ENCODE measurements around the gene LRRTM1. TPM values are rescaled to one million over a fixed set of nuclear protein-coding genes. Genes with fewer than 3 reads are reported as not detected.

Gene LRRTM1
- total RNA-seq, 1 experiment from 2014 or later: not detected

DNA sequence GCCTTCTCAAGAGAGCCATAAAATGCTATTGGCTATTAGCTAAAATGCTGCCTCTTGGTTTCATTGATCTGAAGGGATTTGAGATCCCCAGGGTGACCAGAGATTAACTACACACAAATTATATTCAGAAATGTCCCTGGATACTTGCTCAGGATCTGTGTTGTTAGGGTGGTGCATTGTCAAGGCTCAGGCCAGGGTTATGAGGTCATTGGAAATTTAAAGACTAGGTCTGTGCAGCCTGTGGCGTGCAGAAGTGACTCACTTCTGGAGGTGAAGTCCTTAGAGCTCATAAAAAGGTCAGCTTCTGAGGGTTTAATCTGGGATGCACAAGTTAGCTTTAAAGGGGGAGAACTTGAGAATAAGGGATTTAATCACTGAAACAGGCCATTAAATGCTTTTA, 23.5 kb downstream of the LRRTM1 start:
- Histone ChIP-seq H3K4me3 (no peak overlapping the region), H3K27ac (no peak overlapping the region), H3K36me3 (ENCODE audit: low read depth) (no peaks in the 10 kb centered on the region), H3F3A (ENCODE audit: insufficient read depth, low read depth) (no peaks in the 10 kb centered on the region), H3K4me1 (replicated peaks; ENCODE audit: insufficient read depth) (no peaks in the 10 kb centered on the region), H3K4me2 (no peak overlapping the region), H3K27me3 (ENCODE audit: insufficient read depth, low read depth) (no peaks in the 10 kb centered on the region), H3K79me2 (ENCODE audit: low read depth) (no peaks in the 10 kb centered on the region), H3K9me3 (ENCODE audit: insufficient read depth, low read depth) (no peaks in the 10 kb centered on the region), H2AFZ (no peak overlapping the region), H4K20me1 (ENCODE audit: insufficient read depth) (no peaks in the 10 kb centered on the region), H3K9me2 (ENCODE audit: insufficient read depth) (no peaks in the 10 kb centered on the region)
- no peak for DNase-seq
- intact Hi-C loops (cut with micrococcal nuclease; ENCODE audit: unreplicated experiment): no loop called here
- POLR2A ChIA-PET (ENCODE audit: unreplicated experiment): no interaction called here
- no peak for TF ChIP-seq EZH2 (IDR thresholded peaks at IDR 0.05; ENCODE audit: low read depth)
- TF ChIP-seq, protein P1, sequence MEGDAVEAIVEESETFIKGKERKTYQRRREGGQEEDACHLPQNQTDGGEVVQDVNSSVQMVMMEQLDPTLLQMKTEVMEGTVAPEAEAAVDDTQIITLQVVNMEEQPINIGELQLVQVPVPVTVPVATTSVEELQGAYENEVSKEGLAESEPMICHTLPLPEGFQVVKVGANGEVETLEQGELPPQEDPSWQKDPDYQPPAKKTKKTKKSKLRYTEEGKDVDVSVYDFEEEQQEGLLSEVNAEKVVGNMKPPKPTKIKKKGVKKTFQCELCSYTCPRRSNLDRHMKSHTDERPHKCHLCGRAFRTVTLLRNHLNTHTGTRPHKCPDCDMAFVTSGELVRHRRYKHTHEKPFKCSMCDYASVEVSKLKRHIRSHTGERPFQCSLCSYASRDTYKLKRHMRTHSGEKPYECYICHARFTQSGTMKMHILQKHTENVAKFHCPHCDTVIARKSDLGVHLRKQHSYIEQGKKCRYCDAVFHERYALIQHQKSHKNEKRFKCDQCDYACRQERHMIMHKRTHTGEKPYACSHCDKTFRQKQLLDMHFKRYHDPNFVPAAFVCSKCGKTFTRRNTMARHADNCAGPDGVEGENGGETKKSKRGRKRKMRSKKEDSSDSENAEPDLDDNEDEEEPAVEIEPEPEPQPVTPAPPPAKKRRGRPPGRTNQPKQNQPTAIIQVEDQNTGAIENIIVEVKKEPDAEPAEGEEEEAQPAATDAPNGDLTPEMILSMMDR (conservative IDR thresholded peaks at IDR 0.05): no peak
- CTCF ChIA-PET: no interaction called here
- BruUV-seq (replicated peaks): no TSS peak

DNA sequence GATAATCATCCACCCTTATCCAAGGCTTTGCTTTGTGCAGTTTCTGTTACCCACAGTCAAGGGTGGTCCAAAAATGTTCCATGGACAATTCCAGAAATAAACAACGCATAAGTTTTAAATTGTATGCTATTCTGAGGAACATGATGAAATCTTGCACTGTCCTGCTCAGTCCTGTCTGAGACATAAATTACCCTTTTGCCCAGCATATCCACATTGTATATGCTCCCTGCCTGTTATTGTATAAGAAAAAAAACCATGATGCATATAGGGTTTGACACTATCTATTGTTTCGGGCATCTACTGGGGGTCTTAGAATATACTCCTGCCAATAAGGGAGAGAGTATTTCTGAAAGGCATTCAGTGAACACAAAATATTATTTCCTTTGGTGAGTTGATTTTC, 24.0 kb downstream of the LRRTM1 start:
- BruUV-seq (replicated peaks): no TSS peak
- intact Hi-C loops (cut with micrococcal nuclease; ENCODE audit: unreplicated experiment): no loop called here
- DNase-seq: no peak
- no peaks in the 10 kb centered on the region for H3K4me1 ChIP-seq (replicated peaks; ENCODE audit: insufficient read depth)
- no peaks in the 10 kb centered on the region for H4K20me1 ChIP-seq (ENCODE audit: insufficient read depth)
- H3K27me3 ChIP-seq (ENCODE audit: insufficient read depth, low read depth): no peaks in the 10 kb centered on the region
- H3K9me3 ChIP-seq (ENCODE audit: insufficient read depth, low read depth): no peaks in the 10 kb centered on the region
- CTCF ChIA-PET: no interaction called here
- no peaks in the 10 kb centered on the region for H3K9me2 ChIP-seq (ENCODE audit: insufficient read depth)
- H3K4me3 ChIP-seq: no peak overlapping the region
- POLR2A ChIA-PET (ENCODE audit: unreplicated experiment): no interaction called here
- H3K4me2 ChIP-seq: no peak overlapping the region
- no peak overlapping the region for H3K27ac ChIP-seq
- H3K36me3 ChIP-seq (ENCODE audit: low read depth): no peaks in the 10 kb centered on the region
- no peak for TF ChIP-seq EZH2 (IDR thresholded peaks at IDR 0.05; ENCODE audit: low read depth)
- TF ChIP-seq, protein P1 (conservative IDR thresholded peaks at IDR 0.05): no peak
- no peak overlapping the region for H2AFZ ChIP-seq
- no peaks in the 10 kb centered on the region for H3F3A ChIP-seq (ENCODE audit: insufficient read depth, low read depth)
- H3K79me2 ChIP-seq (ENCODE audit: low read depth): no peaks in the 10 kb centered on the region

DNA sequence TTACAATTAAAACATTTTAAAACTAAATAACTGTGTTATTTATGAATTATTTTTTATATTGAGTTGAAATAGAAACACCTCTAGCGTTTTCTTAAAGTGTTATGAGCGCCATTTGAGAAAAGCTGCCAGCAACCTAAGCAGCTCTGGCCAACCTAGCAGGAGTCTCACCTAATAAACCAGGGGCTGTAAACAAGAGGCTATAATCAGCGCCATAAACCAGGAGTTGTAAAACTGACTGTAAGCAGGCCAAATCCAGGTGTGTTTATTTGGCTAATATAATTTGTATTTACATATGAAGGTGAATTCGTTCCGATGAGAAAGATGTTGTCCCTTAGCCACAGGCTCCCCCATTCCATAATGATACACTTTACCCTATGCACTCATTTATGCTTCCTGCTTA, 34.7 kb downstream of the LRRTM1 start:
- BruUV-seq (replicated peaks): no TSS peak
- Histone ChIP-seq H3F3A (ENCODE audit: insufficient read depth, low read depth) (no peaks in the 10 kb centered on the region), H3K27ac (no peak overlapping the region), H3K4me2 (no peak overlapping the region), H4K20me1 (ENCODE audit: insufficient read depth) (no peaks in the 10 kb centered on the region), H3K9me2 (ENCODE audit: insufficient read depth) (no peaks in the 10 kb centered on the region), H3K79me2 (ENCODE audit: low read depth) (no peaks in the 10 kb centered on the region), H3K9me3 (ENCODE audit: insufficient read depth, low read depth) (no peaks in the 10 kb centered on the region), H3K36me3 (ENCODE audit: low read depth) (no peaks in the 10 kb centered on the region), H3K27me3 (ENCODE audit: insufficient read depth, low read depth) (no peaks in the 10 kb centered on the region), H3K4me1 (replicated peaks; ENCODE audit: insufficient read depth) (no peaks in the 10 kb centered on the region), H2AFZ (no peak overlapping the region), H3K4me3 (no peak overlapping the region)
- intact Hi-C loops (cut with micrococcal nuclease; ENCODE audit: unreplicated experiment): no loop called here
- DNase-seq: no peak
- ChIA-PET CTCF (no interaction called here), POLR2A (ENCODE audit: unreplicated experiment) (no interaction called here)
- TF ChIP-seq, protein P1 (conservative IDR thresholded peaks at IDR 0.05): no peak
- no peak for TF ChIP-seq EZH2 (IDR thresholded peaks at IDR 0.05; ENCODE audit: low read depth)

Measured in PC-9 (cell line).